Kidney (tissue), 14 donors: ENCODE measurements around the gene ZCCHC2. TPM values are rescaled to one million over a fixed set of nuclear protein-coding genes. Genes with fewer than 3 reads are reported as not detected.

ENCODE experiments used
- DNase-seq, 5 donors: peaks; one replicate each; pipeline ENCODE4 v3.0.0-alpha.2; 2013 to 2020
- FAIRE-seq: peaks from 2 replicates; lab custom pipeline; 2012; peaks lifted over from hg19 to GRCh38; lab: Jason Lieb, UNC
- H3K27ac ChIP-seq, 2 donors: one replicate each; pipeline ENCODE4 v1.7.0; 2013; ENCODE audit warnings: low read depth in 2 of 2, low read length in 2 of 2, inconsistent platforms in 1 of 2
- H3K27me3 ChIP-seq: one replicate; pipeline ENCODE4 v1.7.1; 2013; ENCODE audit warnings: low read length, inconsistent platforms; ENCODE audit not compliant: control insufficient read depth, insufficient read depth
- H3K36me3 ChIP-seq, 3 donors: one replicate each; pipeline versions ENCODE4 v1.7.0 to v1.7.1; 2013; ENCODE audit warnings: low read length in 3 of 3, control low read depth in 1 of 3, inconsistent platforms in 1 of 3; ENCODE audit not compliant: insufficient read depth in 3 of 3, control insufficient read depth in 2 of 3
- H3K4me1 ChIP-seq, 3 donors: one replicate each; pipeline versions ENCODE4 v1.7.0 to v1.7.1; 2013; ENCODE audit warnings: low read length in 3 of 3, inconsistent platforms in 1 of 3, low read depth in 1 of 3; ENCODE audit not compliant: control insufficient read depth in 2 of 3, insufficient read depth in 2 of 3
- H3K4me3 ChIP-seq, 3 donors: one replicate each; pipeline versions ENCODE4 v1.7.0 to v1.8.1; 2013; ENCODE audit warnings: low read length in 3 of 3, control low read depth in 1 of 3, inconsistent platforms in 1 of 3
- H3K9ac ChIP-seq, 3 donors: one replicate each; pipeline versions ENCODE4 v1.7.0 to v1.7.1; 2013; ENCODE audit warnings: low read length in 3 of 3, control low read depth in 1 of 3, inconsistent platforms in 1 of 3
- H3K9me3 ChIP-seq, 3 donors: one replicate each; pipeline versions ENCODE4 v1.7.0 to v1.7.1; 2013; ENCODE audit warnings: low read length in 3 of 3, control low read depth in 1 of 3, inconsistent platforms in 1 of 3; ENCODE audit not compliant: control insufficient read depth in 2 of 3, insufficient read depth in 1 of 3
- intact Hi-C: fragments of 100-400 bp; cut with DNase I; formaldehyde crosslinking; loops from one replicate; pipeline ENCODE4 v1.11.1; 2022
- polyA plus RNA-seq: library from polyadenylated mRNA; stranded (reverse); fragments of 350-450 nt; fragmentation: Illumina TruSeq; extraction: RNeasy Lipid Tissue Mini Kit (QIAGEN cat#74804); gene quantifications from one replicate; pipeline ENCODE4 v1.2.3, GENCODE V29; 2014; ENCODE audit warnings: low read depth, low replicate concordance; ENCODE audit not compliant: insufficient read depth
- total RNA-seq: library from RNA; stranded (reverse); fragmentation: NEBNext Ultra II Directional; extraction: Animal tissue kit (Norgen Biotek cat#: 25700); gene quantifications from one replicate; pipeline ENCODE4 v1.2.1, GENCODE V29; 2021
- TF ChIP-seq, protein P1 (sequence below): IDR thresholded peaks from 3 replicates; pipeline ENCODE4 v1.5.1; 2012; ENCODE audit warnings: mild to moderate bottlenecking, moderate library complexity, borderline replicate concordance; ENCODE audit not compliant: insufficient read depth; ENCODE audit errors: extremely low read depth
- donor health status: control.
- donor health status: control.
- donor health status: control.
- donor health status: control.
- donor health status: control.
- donor health status: DM: yes; HTN: yes; CAD: no.
- donor health status: Normal renal cell carcinoma (clear cell type).

Gene ZCCHC2
- total and polyA plus RNA-seq, 2 donors from 2014 or later: 5.5 to 22.1 TPM

DNA sequence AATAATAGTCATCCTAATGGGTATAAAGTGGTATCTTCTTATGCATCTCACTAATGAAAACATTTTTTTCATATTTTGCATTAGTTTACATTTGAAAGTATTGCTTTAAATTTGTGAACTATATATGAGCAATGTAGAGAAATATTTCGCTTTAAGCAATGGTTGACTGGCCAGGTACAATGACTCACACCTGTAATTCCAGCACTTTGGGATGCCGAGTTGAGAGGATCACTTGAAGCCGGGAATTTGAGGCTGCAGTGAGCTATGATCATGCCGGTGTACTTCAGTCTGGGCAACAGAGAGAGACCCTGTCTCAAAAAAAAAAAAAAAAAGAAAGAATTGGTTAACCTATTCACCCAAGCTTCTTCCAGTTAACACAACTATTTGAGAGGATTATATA is 15.1 kb downstream of the ZCCHC2 start:
- peaks cover 0 to 9% (median 7%) of the 10 kb centered on the region in 3 donors for H3K4me1 ChIP-seq
- H3K27ac ChIP-seq: no peak overlapping the region
- no peaks in the 10 kb centered on the region for H3K27me3 ChIP-seq
- peaks cover 3 to 8% (median 7%) of the 10 kb centered on the region in 3 donors for H3K36me3 ChIP-seq
- TF ChIP-seq, protein P1, sequence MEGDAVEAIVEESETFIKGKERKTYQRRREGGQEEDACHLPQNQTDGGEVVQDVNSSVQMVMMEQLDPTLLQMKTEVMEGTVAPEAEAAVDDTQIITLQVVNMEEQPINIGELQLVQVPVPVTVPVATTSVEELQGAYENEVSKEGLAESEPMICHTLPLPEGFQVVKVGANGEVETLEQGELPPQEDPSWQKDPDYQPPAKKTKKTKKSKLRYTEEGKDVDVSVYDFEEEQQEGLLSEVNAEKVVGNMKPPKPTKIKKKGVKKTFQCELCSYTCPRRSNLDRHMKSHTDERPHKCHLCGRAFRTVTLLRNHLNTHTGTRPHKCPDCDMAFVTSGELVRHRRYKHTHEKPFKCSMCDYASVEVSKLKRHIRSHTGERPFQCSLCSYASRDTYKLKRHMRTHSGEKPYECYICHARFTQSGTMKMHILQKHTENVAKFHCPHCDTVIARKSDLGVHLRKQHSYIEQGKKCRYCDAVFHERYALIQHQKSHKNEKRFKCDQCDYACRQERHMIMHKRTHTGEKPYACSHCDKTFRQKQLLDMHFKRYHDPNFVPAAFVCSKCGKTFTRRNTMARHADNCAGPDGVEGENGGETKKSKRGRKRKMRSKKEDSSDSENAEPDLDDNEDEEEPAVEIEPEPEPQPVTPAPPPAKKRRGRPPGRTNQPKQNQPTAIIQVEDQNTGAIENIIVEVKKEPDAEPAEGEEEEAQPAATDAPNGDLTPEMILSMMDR: no peak
- no peak overlapping the region for H3K4me3 ChIP-seq
- intact Hi-C loops: no loop called here
- H3K9ac ChIP-seq: no peak overlapping the region
- no peaks in the 10 kb centered on the region for H3K9me3 ChIP-seq
- DNase-seq (no peak), FAIRE-seq (no peak)

DNA sequence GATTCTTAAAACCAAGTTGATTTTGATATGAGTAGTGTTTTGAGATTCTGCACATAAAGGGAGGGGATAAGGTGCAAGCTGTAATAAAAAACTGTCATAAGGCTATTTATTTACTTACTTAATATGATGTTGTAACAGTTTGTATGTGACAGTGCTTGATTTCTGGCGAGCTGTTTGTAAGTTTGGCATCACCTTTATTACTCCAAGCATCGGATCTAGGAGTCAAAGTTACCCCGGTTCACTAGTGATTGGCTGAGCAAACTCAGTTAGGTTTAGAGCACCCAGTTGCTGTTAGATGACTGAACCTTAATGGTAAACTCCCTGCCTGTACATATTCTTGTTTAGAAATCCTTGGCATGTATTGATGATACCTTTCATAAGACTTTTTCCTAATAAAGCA is 16.1 kb downstream of the ZCCHC2 start:
- no peak overlapping the region for H3K9ac ChIP-seq
- H3K4me3 ChIP-seq: peak overlapping the region in 1 of 3 donors; percentile 3
- H3K27ac ChIP-seq: no peak overlapping the region
- H3K36me3 ChIP-seq: peaks cover 5 to 16% (median 16%) of the 10 kb centered on the region in 3 donors
- H3K27me3 ChIP-seq: no peaks in the 10 kb centered on the region
- H3K9me3 ChIP-seq: no peaks in the 10 kb centered on the region
- FAIRE-seq (no peak), DNase-seq (no peak)
- TF ChIP-seq, protein P1: no peak
- intact Hi-C loops: no loop called here
- H3K4me1 ChIP-seq: peaks cover 0 to 9% (median 7%) of the 10 kb centered on the region in 3 donors

DNA sequence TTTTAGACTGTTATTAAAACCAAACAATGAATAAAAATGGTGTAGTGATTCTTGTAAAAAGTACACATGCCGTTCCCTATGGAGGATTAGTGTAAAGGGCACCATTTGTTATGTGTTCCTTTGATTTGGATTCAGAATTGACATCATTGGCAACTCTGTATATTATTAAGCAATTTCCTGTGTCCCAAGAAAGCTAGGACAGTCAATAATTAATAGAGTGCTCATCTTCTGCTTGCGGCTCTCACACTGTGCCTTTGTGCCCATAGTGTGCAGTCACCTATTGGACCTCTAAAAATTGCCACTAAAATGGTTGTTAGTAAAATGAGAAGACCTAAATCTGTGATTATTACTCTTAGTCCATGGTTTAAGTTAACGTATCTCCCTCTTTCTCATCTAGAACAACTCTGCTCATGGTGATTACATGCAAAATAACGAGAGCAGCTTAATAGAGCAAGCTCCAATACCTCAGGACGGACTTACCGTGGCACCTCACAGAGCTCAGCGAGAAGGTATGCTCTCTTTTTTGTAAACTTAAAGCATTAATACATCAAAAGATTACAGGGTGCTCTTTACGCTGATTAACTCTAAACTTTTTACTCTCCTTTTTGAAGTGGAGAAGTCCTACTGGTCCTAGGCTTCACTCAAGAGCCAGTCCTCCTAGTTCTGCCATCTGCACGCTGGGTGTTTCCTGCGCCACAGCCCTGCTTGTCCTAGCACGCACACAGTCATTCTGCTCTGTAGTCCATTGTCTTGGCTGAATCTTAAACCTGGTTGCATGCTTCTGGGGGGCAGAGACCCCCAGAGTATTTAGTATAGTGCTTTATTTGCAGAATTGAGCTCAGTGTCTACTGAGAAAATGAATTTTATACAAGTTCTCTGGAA is 16.7 kb downstream of the ZCCHC2 start:
- intact Hi-C loops: no loop called here
- peaks cover 7 to 22% (median 16%) of the 10 kb centered on the region in 3 donors for H3K36me3 ChIP-seq
- FAIRE-seq: no peak

More for the DNA sequence above, 16.7 kb downstream of the ZCCHC2 start:
- DNase-seq: no peak
- no peak overlapping the region for H3K27ac ChIP-seq
- H3K4me3 ChIP-seq: peak overlapping the region in 2 of 3 donors; percentile 23 to 28
- peaks cover 0 to 6% (median 4%) of the 10 kb centered on the region in 3 donors for H3K4me1 ChIP-seq
- no peaks in the 10 kb centered on the region for H3K27me3 ChIP-seq
- H3K9me3 ChIP-seq: no peaks in the 10 kb centered on the region
- H3K9ac ChIP-seq: no peak overlapping the region
- TF ChIP-seq, protein P1: no peak
